GM12878 (cell line): ENCODE measurements around the gene ARL17B. TPM values are rescaled to one million over a fixed set of nuclear protein-coding genes. Genes with fewer than 3 reads are reported as not detected.
"Not testable (repeated sequence)": the region's sequence is repeated elsewhere in the genome, so short reads cannot be mapped to it uniquely, and the experiment has no call there.

ENCODE experiments used
- ATAC-seq: fragments of 200-7000 bp; cut with Tn5 transposase; 3 replicates; pipeline ENCODE4 v1.9.1; 2020; ENCODE audit warnings: mild to moderate bottlenecking, moderate library complexity
- BruUV-seq: library from RNA; stranded (reverse); fragments of 400-500 nt; replicated peaks from 2 replicates; lab custom pipeline; 2021; lab: Mats Ljungman, UMichigan
- CTCF ChIA-PET: fragments of 300-600 bp; sonication (Branson Sonifier 250); formaldehyde crosslinking; extraction: SDS; loops from one replicate; lab custom pipeline; 2021; ENCODE audit warnings: inconsistent platforms; lab: Yijun Ruan, JAX
- POLR2A ChIA-PET: fragments of 350-600 bp; formaldehyde crosslinking; extraction: SDS; loops from one replicate; lab custom pipeline; 2021; ENCODE audit warnings: inconsistent platforms; lab: Charles Lee
- RAD21 ChIA-PET: fragments of 300-600 bp; sonication (Branson Sonifier 250); formaldehyde crosslinking; loops from one replicate; lab custom pipeline; 2023; ENCODE audit warnings: antibody characterized with exemption; ENCODE audit not compliant: unreplicated experiment; lab: Charles Lee
- SMC1A ChIA-PET: fragments of 300-600 bp; sonication (Branson Sonifier 250); formaldehyde crosslinking; loops from one replicate; lab custom pipeline; 2023; ENCODE audit not compliant: unreplicated experiment, uncharacterized antibody; lab: Charles Lee
- DNase-seq: peaks from one replicate; pipeline ENCODE4 v3.0.0-alpha.2; 2011; ENCODE audit warnings: low read depth, low spot score
- FAIRE-seq: peaks from 3 replicates; lab custom pipeline; 2011; peaks lifted over from hg19 to GRCh38; lab: Jason Lieb, UNC
- H2AFZ ChIP-seq: 2 replicates; pipeline ENCODE4 v1.6.0; 2011; ENCODE audit warnings: low read depth, low read length, control low read depth; ENCODE audit not compliant: control insufficient read depth
- H3K27ac ChIP-seq: 2 replicates; pipeline ENCODE4 v1.5.1; 2011; ENCODE audit warnings: control low read depth; ENCODE audit not compliant: control insufficient read depth, insufficient read depth
- H3K27me3 ChIP-seq, 2 experiments: replicated peaks in 1 of 2; 2 replicates each; pipeline versions ENCODE4 v1.6.0 to v1.6.1; 2011; ENCODE audit warnings: low read length in 1 of 2; ENCODE audit not compliant: control insufficient read depth in 2 of 2, insufficient read depth in 2 of 2
- H3K36me3 ChIP-seq, 2 experiments: 2 replicates each; pipeline ENCODE4 v1.5.1; 2011; ENCODE audit warnings: low read length in 1 of 2; ENCODE audit not compliant: control insufficient read depth in 2 of 2, insufficient read depth in 2 of 2
- H3K4me1 ChIP-seq: 2 replicates; pipeline ENCODE4 v1.6.1; 2011; ENCODE audit warnings: mild to moderate bottlenecking, low read length, moderate library complexity, mixed read lengths; ENCODE audit not compliant: control insufficient read depth, insufficient read depth
- H3K4me2 ChIP-seq: 2 replicates; pipeline ENCODE4 v1.6.0; 2011; ENCODE audit warnings: control low read depth; ENCODE audit not compliant: control insufficient read depth, insufficient read depth
- H3K4me3 ChIP-seq: fragments of 200-600 bp; sonication (generic); 2 replicates; pipeline ENCODE4 v1.5.1; 2016
- H3K79me2 ChIP-seq: 2 replicates; pipeline ENCODE4 v1.6.0; 2011; ENCODE audit warnings: low read length; ENCODE audit not compliant: control insufficient read depth, insufficient read depth
- H3K9ac ChIP-seq: 2 replicates; pipeline ENCODE4 v1.8.0; 2011; ENCODE audit warnings: low read length, control low read depth, mixed read lengths; ENCODE audit not compliant: control insufficient read depth, insufficient read depth
- H3K9me3 ChIP-seq: replicated peaks from 3 replicates; pipeline ENCODE4 v1.5.1; 2011; ENCODE audit warnings: mild to moderate bottlenecking, low read length; ENCODE audit not compliant: control insufficient read depth, insufficient read depth
- H4K20me1 ChIP-seq: 2 replicates; pipeline ENCODE4 v1.6.0; 2011; ENCODE audit not compliant: control insufficient read depth, insufficient read depth
- CTCF ChIP-seq, 3 experiments: IDR thresholded peaks in 2 of 3; conservative IDR thresholded peaks in 1 of 3; 2 replicates each; pipeline ENCODE4 v1.5.1; 2011; ENCODE audit warnings: low read depth in 3 of 3, low read length in 3 of 3, mild to moderate bottlenecking in 3 of 3, control low read depth in 2 of 3, moderate library complexity in 2 of 3, inconsistent platforms in 1 of 3, mixed read lengths in 1 of 3; ENCODE audit not compliant: control insufficient read depth in 2 of 3, insufficient read depth in 1 of 3; ENCODE audit errors: extremely low read depth in 1 of 3
- RAD21 ChIP-seq: IDR thresholded peaks from 2 replicates; pipeline ENCODE4 v1.6.1; 2011; ENCODE audit warnings: mild to moderate bottlenecking, low read depth, low read length, moderate library complexity; ENCODE audit not compliant: insufficient read depth
- SMC3 ChIP-seq: IDR thresholded peaks from 2 replicates; pipeline ENCODE4 v1.6.1; 2011; ENCODE audit warnings: low read length, improper control_type of control experiment, borderline replicate concordance
- YY1 ChIP-seq: IDR thresholded peaks from 2 replicates; pipeline ENCODE4 v1.6.1; 2011; ENCODE audit warnings: low read depth, mild to moderate bottlenecking, low read length
- WGBS: methylation state at CpG from one replicate; pipeline ENCODE4 v1.1.6; 2016; ENCODE audit warnings: low lambda C conversion rate; ENCODE audit not compliant: insufficient replicate concordance, insufficient coverage; ENCODE audit errors: missing lambda C conversion rate; 5-methylcytosine and 5-hydroxymethylcytosine counted together
- in situ Hi-C: fragments of 300-500 bp; cut with MboI; formaldehyde crosslinking; loops from 9 replicates; pipeline ENCODE4 v1.14.3; 2018; ENCODE audit warnings: mixed read lengths
- intact Hi-C: fragments of 100-400 bp; cut with micrococcal nuclease; formaldehyde crosslinking; loops from one replicate; pipeline ENCODE4 v1.14.2; 2022; ENCODE audit not compliant: unreplicated experiment
- polyA plus RNA-seq, 11 experiments: library from polyadenylated mRNA; depleted of rRNA in 4 of 11; unstranded in 6 of 11; stranded (reverse) in 5 of 11; fragments of >200 nt; fragmentation: Nextera tagmentation in 4 of 11; fragmentation: Illumina TruSeq in 1 of 11; extraction: Ambion mirVana in 4 of 11; extraction: Trizol in 1 of 11; gene quantifications; 1 replicate in 1 of 11; 2 replicates in 10 of 11; pipeline versions ENCODE4 v1.2.1 to v1.2.3, GENCODE V29; 2011 to 2016; ENCODE audit warnings: inconsistent platforms in 2 of 11, missing spikeins in 2 of 11, low read depth in 1 of 11
- total RNA-seq, 4 experiments: library from RNA; depleted of rRNA in 3 of 4; stranded (reverse); fragments of >200 nt in 3 of 4; fragmentation: Illumina TruSeq in 1 of 4; extraction: Trizol in 1 of 4; gene quantifications; 2 replicates each; pipeline versions ENCODE4 v1.2.1 to v1.2.3, GENCODE V29; 2013 to 2021

ARL17B gene
- total and polyA plus RNA-seq, 10 of the 15 experiments (the other 5 are each of a cell fraction or from before 2014, with no cell fraction given) = 6.0 to 25.1 (median 14.2) TPM

GRCh38 chr17:46253722-46254121 lies 107.8 kb downstream of the ARL17B start:
- H3K4me3 ChIP-seq, H3K27ac ChIP-seq, DNase-seq, H2AFZ ChIP-seq, H3K4me1 ChIP-seq, H3K27me3 ChIP-seq, H3K79me2 ChIP-seq, H4K20me1 ChIP-seq, BruUV-seq, H3K4me2 ChIP-seq, intact Hi-C loops, H3K9me3 ChIP-seq, RAD21 ChIA-PET: not testable (repeated sequence)
- peak; percentile 97 for FAIRE-seq
- SMC1A ChIA-PET = interaction anchor here (1.6 kb wide), 1 partner anchor 54 kb away, joined by 3 read pairs; no protein-coding TSS in a partner anchor
- CTCF ChIA-PET = interaction anchor here (1.0 kb wide), 2 partner anchors 41 to 134 kb away, joined by 3 read pairs; no protein-coding TSS in a partner anchor
- in situ Hi-C loops = loop anchor here (10.0 to 25.0 kb wide), 2 partner anchors 581 to 666 kb away; no protein-coding TSS in a partner anchor
- ATAC-seq = peak; percentile 99
- TF ChIP-seq SMC3 (peak; percentile 51), RAD21 (peak; percentile 56), CTCF (IDR thresholded peaks at IDR 0.05 in 2 of 3, conservative IDR thresholded peaks at IDR 0.05 in 1 of 3; ENCODE audit: control insufficient read depth in 2 of 3, extremely low read depth in 1 of 3, insufficient read depth in 1 of 3, low read depth in 3 of 3, low read length in 3 of 3) (peak; percentile 57 to 84 (median 71)), YY1 (peak; percentile 67; the same call in 1 of the 2 replicates)
- TF ChIP-seq, all 136 proteins: peak for 4; not testable (repeated sequence) for 132
- H3K36me3 ChIP-seq, POLR2A ChIA-PET, H3K9ac ChIP-seq: not testable (repeated sequence)
- 0% methylated on average over 7 of the region's 8 CpGs for WGBS

GRCh38 chr17:46252804-46253203 lies 108.8 kb downstream of the ARL17B start:
- H3K36me3 ChIP-seq, H3K9me3 ChIP-seq, H3K27ac ChIP-seq, SMC1A ChIA-PET, RAD21 ChIA-PET, H3K27me3 ChIP-seq, intact Hi-C loops, DNase-seq, ATAC-seq, H2AFZ ChIP-seq, BruUV-seq, H3K4me2 ChIP-seq, H3K4me1 ChIP-seq, H4K20me1 ChIP-seq, CTCF ChIA-PET, FAIRE-seq, H3K79me2 ChIP-seq, POLR2A ChIA-PET, H3K4me3 ChIP-seq, H3K9ac ChIP-seq: not testable (repeated sequence)
- WGBS = 71% methylated on average over 23 of the region's 31 CpGs
- in situ Hi-C loops = loop anchor here (10.0 to 25.0 kb wide), 2 partner anchors 582 to 666 kb away; no protein-coding TSS in a partner anchor

- H3K9ac ChIP-seq, H3K9me3 ChIP-seq, H3K4me2 ChIP-seq, H3K4me1 ChIP-seq, BruUV-seq, POLR2A ChIA-PET, H2AFZ ChIP-seq, RAD21 ChIA-PET, H3K27ac ChIP-seq, intact Hi-C loops, ATAC-seq, H3K27me3 ChIP-seq, in situ Hi-C loops, H3K36me3 ChIP-seq, H3K4me3 ChIP-seq, FAIRE-seq, H3K79me2 ChIP-seq, SMC1A ChIA-PET, H4K20me1 ChIP-seq, CTCF ChIA-PET, DNase-seq: not testable (repeated sequence)
- 35% methylated on average over 3 of the region's 3 CpGs for WGBS
Observed at GRCh38 chr17:46249153-46249552, 112.4 kb downstream of the ARL17B start.
